ENCODE results near the gene SH3RF3.

SH3RF3 gene

GRCh38 chr2:109507217-109507616 lies 378.2 kb downstream of the SH3RF3 start:
- DNase-seq (ENCODE audit: low read depth) = no peak

GRCh38 chr2:109507828-109508227 lies 378.8 kb downstream of the SH3RF3 start:
- DNase-seq (ENCODE audit: low read depth) = no peak

GRCh38 chr2:109508556-109508955 lies 379.6 kb downstream of the SH3RF3 start:
- DNase-seq (ENCODE audit: low read depth) = no peak

DNA sequence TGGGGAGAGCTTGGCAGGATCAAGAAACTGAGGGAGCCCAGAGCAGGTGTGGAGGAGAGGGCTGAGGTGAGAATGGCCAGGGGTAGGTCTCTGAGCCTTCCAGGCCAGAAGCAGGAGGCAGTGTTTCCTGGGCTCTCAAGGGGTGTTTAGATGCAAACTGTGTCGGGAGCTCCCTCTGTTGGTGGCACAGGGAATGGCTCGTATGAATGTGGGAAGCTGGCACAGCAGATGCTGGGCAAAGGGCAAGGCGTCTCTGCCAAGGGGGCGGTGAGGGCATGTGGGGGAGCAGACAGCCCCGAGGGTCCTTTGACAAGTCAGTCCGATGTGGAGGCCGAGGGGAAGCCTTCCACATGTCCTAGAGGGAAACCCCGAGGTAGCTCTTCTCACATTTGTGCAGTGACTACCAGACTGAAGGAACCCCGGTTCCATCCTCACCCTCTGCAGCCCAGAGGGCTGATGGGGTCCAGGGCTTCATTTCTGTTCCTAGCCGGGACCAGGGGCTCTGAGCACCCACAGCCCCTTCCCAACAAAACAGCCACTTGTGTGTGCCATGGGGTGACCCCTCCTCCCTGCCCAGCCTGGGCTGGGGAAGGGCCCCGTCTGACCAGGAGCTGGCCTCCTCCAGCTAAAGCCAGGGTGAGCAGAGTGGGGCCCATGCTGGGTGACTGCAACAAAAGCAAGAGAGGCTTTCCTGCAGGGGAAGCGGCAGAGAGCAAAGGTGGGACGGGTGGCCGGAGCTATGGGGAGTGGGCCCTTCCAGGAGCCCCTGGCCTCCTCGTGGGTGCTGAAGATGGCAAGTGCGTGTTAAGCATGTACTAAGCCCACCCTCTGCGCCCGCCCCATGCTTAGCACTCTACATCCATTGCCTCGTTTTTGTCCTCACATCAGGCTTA lies 381.4 kb downstream of the SH3RF3 start:
- peak; percentile 63 for DNase-seq (ENCODE audit: low read depth)

DNA sequence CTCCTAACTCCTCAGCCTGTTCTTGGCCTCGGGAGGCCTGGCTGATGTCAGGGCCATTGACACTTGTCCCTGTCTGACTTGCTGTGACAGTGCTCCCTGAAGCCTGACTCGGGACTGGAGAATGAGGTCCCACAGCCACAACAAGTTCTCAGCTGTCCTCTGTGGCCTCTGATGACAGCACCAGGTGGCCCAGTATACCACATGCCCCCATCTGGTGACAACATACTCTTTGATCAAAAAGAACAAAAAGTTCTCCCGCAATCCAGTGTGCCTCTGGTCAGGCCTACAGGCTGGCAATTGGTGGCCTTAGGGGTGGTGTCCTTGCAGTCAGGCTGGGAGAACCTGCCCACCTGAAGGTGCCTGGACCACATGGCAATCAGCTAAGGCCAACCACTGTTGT lies 382.2 kb downstream of the SH3RF3 start:
- DNase-seq (ENCODE audit: low read depth) = no peak

DNA sequence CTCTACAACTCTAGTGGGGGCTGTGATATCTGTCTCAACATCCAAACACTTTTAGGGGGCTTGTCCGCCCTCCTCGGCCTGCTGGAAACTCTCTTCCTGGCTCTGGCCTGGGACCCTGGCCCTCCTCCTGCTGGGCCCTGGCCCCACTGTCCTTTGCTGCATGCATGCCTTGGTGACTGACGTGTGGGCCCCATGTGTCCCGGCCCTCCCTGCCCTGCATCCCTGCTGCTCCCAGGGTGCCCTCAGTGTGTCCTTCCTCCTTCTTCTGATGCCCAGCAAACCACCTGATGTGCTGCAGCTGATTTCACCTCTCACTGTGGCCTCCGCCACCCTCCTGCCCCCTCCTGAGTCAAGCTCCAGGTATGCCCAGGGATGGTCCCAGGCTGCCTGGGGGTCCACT lies 383.1 kb downstream of the SH3RF3 start:
- DNase-seq (ENCODE audit: low read depth) = no peak

DNA sequence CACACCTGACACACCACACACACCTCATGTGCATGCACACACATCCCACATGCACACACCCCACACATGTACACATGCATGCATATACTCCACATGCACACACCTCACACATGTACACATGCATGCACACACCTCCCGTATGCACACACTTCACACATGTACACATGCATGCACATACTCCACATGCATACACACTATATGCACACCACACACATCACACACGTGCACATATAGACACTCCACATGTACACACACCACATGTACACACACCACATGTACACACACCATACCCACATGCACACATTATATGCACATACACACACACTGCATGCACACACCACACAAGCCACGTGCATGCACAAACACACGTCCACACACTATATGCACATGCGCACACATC lies 384.2 kb downstream of the SH3RF3 start:
- DNase-seq (ENCODE audit: low read depth) = no peak

- DNase-seq (ENCODE audit: low read depth) = no peak
These were observed 385.0 kb downstream of the SH3RF3 start for GRCh38 chr2:109513749-109514588.

- no peak for DNase-seq (ENCODE audit: low read depth)
These were observed 385.9 kb downstream of the SH3RF3 start for GRCh38 chr2:109514857-109515256.

DNA sequence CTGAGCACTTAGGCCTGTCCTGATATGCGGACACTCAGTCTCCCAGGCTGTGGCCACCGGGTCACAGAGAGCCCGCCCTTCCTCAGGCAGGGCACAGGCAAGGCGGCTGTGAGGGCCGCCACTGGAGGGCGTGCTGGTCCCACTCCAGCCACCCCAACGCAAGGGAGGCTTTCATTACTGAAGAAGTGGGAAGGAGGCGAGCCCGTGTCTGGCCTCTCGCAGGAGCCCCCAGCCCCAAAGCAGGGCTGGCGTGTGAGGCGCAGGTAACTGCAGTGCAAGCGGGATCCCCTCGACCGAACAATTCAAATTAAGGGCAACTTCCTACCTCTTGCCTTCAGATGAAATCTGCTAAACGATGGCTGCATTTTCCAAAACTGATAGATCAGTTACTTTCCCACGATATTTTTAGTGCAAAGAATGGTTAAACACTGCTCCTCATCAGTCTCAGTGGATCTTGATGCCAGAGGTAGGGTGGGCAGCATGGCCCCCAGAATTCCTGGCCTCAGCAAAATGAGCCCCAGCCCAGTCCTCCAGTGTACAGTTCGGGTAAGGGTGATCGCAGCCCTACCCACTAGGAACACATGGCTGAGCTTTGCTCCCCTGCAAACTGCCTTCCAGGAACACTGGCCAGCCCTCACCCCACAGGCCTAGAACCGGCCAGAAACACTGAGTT lies 387.6 kb downstream of the SH3RF3 start:
- DNase-seq (ENCODE audit: low read depth) = no peak

DNA sequence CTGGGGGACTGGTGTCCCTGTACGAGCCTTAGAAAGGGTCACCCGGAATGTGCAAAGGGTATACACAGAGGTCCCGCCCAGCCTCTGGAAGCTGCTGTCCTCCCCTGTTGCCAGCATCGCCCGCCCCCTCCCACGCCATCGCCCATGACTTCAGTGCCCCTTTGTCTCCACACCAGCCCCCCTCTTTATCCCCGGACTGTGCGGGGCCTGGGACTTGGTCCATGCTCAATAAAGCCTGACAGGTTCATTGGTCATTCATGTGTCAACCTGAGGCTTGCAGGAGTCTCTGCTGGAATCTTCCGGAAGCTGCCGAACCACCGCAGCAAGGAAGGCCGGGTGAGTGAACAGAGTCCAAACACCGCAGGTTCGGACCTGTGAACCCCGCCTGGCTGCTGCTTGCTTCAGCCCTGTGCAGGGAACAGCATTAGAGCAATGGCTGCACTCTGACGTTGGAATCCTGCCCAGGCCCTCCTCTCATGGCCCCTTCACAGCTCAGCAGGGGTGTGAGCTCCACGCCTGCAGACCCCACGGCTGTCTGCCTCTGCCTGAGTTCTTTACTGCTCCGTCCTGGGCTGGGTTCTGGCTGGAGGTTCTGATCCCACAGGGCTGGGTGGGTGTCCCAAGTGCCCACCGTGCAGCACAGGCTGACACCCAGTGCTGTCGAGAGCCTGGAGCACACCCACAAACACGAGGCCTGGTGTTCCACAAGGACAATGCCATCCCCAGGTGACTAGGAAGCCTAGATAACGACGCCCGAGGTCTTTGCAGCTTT lies 388.3 kb downstream of the SH3RF3 start:
- no peak for DNase-seq (ENCODE audit: low read depth)

DNA sequence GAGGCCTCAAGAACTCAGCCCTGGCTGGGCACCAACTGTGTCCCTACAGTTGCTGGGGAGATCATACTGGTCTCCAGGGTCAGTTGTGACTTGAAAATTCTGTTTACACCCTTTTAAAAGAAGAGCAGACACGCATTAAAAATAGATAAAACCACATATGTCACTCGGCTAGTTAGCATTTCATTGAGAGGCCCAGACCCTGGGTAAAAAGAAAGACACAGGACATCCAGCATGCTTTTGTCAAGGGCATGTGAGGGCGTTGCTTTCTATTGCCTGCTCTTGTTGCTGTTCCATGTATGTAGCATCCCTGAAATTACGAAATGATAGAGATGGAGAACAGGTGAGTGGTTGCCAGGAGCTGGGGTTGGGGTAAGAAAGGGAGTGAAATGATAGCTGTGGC lies 390.5 kb downstream of the SH3RF3 start:
- DNase-seq (ENCODE audit: low read depth) = no peak

DNA sequence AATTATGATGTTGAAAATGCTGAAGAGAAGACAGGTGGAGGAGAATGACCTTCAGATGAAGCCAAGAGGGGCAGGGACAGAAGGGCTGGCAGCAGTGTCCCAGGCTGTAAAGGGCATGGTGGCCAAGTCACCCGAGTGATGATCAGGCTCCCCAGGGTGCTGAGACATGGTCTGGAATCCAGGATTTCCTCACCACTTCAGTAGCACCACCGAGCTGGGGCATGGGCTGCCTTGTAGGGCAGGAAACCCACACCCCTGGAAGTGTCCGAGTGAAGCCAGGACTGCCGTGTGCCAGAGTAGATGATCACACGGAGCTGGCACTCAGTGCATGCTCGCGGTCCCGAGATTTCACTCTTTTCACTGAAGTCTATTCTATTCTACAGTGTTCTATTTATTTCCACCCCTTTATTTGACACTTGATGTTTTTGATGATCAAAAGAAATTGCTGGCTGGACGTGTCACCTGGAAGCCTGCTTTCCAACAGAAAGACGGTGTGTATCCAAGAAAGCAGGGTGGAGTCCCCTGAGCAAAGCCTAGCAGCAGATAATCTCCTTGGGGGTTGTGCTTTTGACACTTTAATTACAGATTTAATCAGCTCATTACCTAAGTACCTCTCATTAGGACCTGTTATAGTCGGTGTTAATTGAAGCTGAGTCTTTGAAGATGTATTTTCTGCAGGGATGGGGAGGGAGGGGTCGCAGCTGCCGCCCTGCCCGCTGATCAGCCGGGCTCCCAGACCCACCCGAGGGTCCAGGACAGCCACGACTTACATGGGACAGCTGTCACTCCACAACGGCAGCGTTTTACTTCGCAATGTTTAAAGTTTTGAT lies 392.4 kb downstream of the SH3RF3 start:
- no peak for DNase-seq (ENCODE audit: low read depth)

- no peak for DNase-seq (ENCODE audit: low read depth)
These were observed 393.0 kb downstream of the SH3RF3 start for GRCh38 chr2:109522063-109522374.

DNA sequence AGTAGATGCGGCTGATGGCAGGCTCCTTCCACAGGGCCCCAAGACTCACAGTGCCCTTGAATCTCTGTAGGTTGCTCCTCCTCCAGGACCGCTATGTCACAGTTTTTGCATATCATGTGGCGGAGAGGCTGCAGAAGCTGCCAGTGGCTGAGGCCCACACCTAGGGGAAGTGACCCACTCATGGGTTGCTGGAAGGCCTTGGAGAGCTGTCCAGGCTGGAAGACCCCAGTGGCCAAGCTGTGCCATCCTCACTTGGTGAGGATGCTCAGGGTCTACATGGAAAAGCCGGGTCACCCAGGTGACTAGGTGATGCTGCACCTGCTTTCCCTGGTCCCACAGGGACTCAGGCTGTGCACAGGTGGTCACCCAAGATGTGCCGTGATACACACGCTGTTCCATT lies 394.1 kb downstream of the SH3RF3 start:
- no peak for DNase-seq (ENCODE audit: low read depth)

DNA sequence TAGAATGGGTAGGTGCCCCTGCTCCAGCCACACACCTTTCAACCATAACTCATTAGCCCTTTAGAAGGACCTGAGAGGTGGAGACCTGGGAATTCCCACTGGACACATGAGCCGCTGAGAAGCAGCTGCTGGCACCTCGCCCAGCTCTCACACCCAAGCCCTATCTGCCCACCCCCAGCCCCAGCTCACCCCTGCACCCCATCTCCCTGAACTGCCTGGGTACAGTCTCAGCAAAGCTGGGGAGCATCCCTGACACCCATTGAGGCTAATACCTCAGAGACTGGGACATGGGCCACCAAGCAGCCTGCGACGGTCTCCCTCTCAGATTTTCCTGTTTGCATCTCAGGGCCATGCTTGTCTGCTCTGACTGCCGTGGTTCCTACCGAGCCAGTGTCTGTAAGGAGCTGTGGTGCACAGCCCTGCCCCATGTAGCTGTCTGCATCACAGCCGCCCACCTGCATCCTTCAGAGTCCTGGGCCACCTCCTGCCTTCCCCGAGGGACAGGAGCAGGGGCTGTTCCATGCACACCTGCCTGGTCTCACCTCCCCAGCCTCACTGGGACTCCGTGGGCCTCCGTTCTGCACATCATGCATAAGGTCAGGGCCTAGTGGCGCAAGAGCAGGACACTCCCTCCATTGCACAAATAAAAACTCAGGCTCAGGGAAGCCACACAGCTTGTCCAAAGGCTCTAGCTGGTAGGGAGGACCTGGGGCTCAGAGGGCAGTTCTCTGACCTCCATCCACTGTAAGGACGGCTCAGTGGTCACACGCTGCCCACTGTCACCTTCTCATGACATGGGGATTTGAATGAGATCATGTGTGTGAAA lies 394.7 kb downstream of the SH3RF3 start:
- no peak for DNase-seq (ENCODE audit: low read depth)

- no peak for DNase-seq (ENCODE audit: low read depth)
These were observed 396.8 kb downstream of the SH3RF3 start for GRCh38 chr2:109525836-109526235.

GRCh38 chr2:109526442-109526970 lies 397.5 kb downstream of the SH3RF3 start:
- DNase-seq (ENCODE audit: low read depth) = no peak

GRCh38 chr2:109527079-109527478 lies 398.1 kb downstream of the SH3RF3 start:
- no peak for DNase-seq (ENCODE audit: low read depth)
